ENCODE data around the gene MTARC2.
"Not testable (repeated sequence)": the region's sequence is repeated elsewhere in the genome, so short reads cannot be mapped to it uniquely, and the experiment has no call there.

MTARC2 gene

GRCh38 chr1:220748089-220748934 is at the start of gene MTARC2:
TSS of gene MTARC2 (plus strand) at chr1:220748322. CDS start at chr1:220748532, 210 bp downstream.
- no peak for DNase-seq (ENCODE audit: low read depth in 2 of 2)

DNA sequence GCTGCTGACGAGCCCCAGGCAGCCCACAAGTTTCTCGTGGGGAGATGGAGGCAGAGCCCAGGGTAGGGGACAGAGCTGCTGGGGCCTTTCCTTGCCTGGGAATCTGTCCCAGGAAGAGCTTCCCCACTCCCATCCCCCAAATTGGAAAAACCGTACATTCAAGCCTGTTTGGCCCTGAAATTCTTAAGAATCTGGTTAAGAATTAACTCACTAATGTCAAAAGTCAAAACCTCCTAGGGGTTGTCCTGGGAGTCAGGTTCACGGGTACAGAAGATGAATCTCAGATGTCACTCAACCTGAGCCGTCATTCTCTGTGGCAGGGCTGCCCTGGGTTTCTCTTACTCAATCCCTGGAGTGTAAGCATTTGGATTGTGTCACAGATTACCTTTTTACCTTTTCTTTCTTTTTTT is 49.5 kb upstream of the MTARC2 start:
- no peak for DNase-seq (ENCODE audit: low read depth in 2 of 2)

DNA sequence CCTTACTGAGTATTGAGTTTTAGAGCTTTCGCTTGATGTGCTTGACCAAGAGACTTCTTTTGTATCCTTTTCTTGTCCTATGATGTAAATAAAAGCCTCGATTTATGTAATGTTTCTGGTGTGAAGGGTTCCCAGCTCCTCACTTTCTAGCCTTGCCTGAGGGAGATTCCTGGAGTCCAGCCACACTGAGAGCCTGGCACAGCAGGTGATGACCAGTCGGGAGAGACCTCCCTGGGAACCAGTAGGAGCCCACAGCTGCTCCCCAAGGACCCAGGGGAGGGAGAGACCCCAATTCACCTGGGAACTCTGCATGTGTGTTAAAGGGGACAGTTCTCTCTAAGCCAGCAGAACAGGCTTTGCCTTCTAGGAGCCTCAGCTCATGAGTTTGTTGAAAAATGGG is 49.1 kb upstream of the MTARC2 start:
- DNase-seq (ENCODE audit: low read depth in 2 of 2) = no peak

GRCh38 chr1:220700556-220701179 is 47.5 kb upstream of the MTARC2 start:
- DNase-seq (ENCODE audit: low read depth in 2 of 2) = no peak

- DNase-seq (ENCODE audit: low read depth in 2 of 2) = no peak
Observed at GRCh38 chr1:220701974-220702373, 46.1 kb upstream of the MTARC2 start.

- DNase-seq (ENCODE audit: low read depth in 2 of 2) = no peak
Observed at GRCh38 chr1:220702733-220703270, 45.3 kb upstream of the MTARC2 start.

DNA sequence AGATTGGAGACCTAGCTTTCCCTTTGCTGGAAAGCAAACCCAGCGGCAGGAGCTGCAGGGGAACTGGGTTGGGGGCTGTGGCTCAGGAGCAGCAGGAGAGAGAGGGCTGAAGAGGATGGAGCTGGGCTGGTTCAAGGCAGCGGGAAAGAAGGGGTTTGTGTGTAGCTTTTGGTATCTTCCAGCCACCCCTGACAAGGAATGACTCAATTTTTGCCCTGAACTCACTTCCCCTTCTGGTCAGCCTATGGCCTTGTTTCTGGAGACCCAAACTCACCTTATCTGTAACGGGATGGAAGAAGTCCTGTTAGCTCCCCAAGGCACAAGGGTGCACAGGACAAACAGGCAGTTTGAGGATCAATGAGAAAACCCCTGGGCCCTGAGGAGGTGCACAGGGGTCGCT is 44.8 kb upstream of the MTARC2 start:
- DNase-seq (ENCODE audit: low read depth in 2 of 2) = no peak

GRCh38 chr1:220705782-220706181 is 42.3 kb upstream of the MTARC2 start:
- no peak for DNase-seq (ENCODE audit: low read depth in 2 of 2)

- DNase-seq (ENCODE audit: low read depth in 2 of 2) = no peak
Observed at GRCh38 chr1:220706480-220706879, 41.6 kb upstream of the MTARC2 start.

DNA sequence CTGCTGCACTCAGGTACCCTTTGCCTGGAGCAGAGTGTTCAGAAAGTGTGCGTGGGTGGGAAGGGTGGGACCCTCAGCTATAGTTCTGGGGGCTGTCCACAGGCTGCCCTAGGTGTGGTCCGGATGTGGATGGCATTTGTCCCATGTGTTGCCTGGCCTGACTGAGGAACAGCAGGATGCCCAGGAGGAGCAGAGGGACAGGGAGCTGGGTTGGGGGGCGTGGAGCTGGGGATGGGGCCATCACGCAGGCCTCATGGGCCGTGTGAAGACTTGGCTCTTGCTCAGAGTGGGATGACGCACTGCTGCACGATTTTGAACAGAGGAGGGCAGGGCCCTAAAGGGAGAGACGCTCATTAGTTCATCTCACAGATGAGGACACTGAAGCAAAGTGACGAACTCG is 41.0 kb upstream of the MTARC2 start:
- DNase-seq (ENCODE audit: low read depth in 2 of 2) = no peak

GRCh38 chr1:220708244-220708643 is 39.9 kb upstream of the MTARC2 start:
- DNase-seq (ENCODE audit: low read depth in 2 of 2) = no peak

- DNase-seq (ENCODE audit: low read depth in 2 of 2) = no peak
Observed at GRCh38 chr1:220708936-220709801, 39.0 kb upstream of the MTARC2 start.

- DNase-seq (ENCODE audit: low read depth in 2 of 2) = no peak
Observed at GRCh38 chr1:220710333-220710732, 37.8 kb upstream of the MTARC2 start.

- no peak for DNase-seq (ENCODE audit: low read depth in 2 of 2)
Observed at GRCh38 chr1:220711056-220711809, 36.9 kb upstream of the MTARC2 start.

GRCh38 chr1:220715986-220716385 is 32.1 kb upstream of the MTARC2 start:
- DNase-seq (ENCODE audit: low read depth in 2 of 2) = not testable (repeated sequence)

GRCh38 chr1:220717800-220718640 is 30.1 kb upstream of the MTARC2 start:
- DNase-seq (ENCODE audit: low read depth in 2 of 2) = no peak

DNA sequence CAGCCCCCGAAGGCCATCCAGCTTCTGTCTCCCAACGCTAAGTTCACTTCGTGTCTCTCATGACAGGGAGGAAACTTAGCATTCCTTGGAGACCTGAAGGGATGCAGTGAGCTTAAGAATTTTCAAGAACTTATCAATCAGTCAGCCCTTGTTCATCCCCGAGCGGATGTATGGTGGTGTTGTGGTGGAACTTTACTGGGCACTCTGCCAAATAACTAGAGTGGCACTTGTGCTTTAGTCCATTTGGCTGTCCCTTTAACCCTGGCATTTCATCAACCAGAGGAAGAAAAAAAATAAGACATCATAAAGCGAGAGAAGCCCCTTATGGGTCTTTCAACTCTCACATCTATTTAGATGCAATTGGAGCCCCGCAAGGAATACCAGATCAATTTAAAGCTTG is 26.9 kb upstream of the MTARC2 start:
- DNase-seq (ENCODE audit: low read depth in 2 of 2) = not testable (repeated sequence)

GRCh38 chr1:220726634-220727033 is 21.5 kb upstream of the MTARC2 start:
- no peak for DNase-seq (ENCODE audit: low read depth in 2 of 2)

DNA sequence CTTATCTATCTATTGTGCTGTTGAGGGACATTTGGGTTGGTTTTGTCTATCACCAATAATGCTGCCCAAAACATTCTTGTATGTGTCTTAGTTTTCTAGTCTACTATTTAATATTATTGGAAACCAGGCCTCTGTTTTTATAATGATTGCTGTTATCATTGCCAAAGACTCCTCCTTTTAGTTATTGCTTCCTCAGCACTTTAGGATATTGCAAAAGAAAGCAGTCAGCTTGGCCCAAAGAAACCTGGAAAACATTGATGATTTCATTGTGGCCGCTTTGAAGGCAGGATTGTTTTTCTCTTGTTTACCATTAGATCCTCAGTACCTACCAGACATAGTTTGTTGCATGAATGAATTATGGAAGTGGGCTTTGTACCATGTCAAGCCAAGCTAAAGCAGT is 20.6 kb upstream of the MTARC2 start:
- DNase-seq (ENCODE audit: low read depth in 2 of 2) = no peak

GRCh38 chr1:220730486-220730885 is 17.6 kb upstream of the MTARC2 start:
- no peak for DNase-seq (ENCODE audit: low read depth in 2 of 2)

All from stimulated activated CD4-positive, alpha-beta T cell treated with anti-CD3 and anti-CD28 coated beads, Interleukin-12 subunit alpha, Interleukin-12 subunit beta, amount 100 ng/mL, for 24 hours (primary cell).